CD14-positive monocyte (primary cell): ENCODE data around the gene RNF126. TPM values are rescaled to one million over a fixed set of nuclear protein-coding genes. Genes with fewer than 3 reads are reported as not detected.

Experiments used
- DNase-seq, 3 donors: peaks; one replicate each; pipeline ENCODE4 v3.0.0-alpha.2; 2011 to 2022
- H2AFZ ChIP-seq: 2 replicates; pipeline ENCODE4 v1.6.0; 2012; ENCODE audit warnings: mild to moderate bottlenecking, low read depth, low read length, inconsistent platforms; ENCODE audit not compliant: insufficient read depth, poor library complexity, severe bottlenecking
- H3K27ac ChIP-seq, 2 donors: 1 replicate in 1 of 2; 2 replicates in 1 of 2; pipeline ENCODE4 v1.5.1; 2012 to 2013; ENCODE audit warnings: low read length in 2 of 2, control low read depth in 1 of 2, inconsistent platforms in 1 of 2, low read depth in 1 of 2, mild to moderate bottlenecking in 1 of 2
- H3K27me3 ChIP-seq, 2 donors: one replicate each; pipeline versions ENCODE4 v1.6.0 to v1.6.1; 2011 to 2013; ENCODE audit warnings: low read length in 2 of 2; ENCODE audit not compliant: control insufficient read depth in 2 of 2, insufficient read depth in 2 of 2
- H3K36me3 ChIP-seq, 2 donors: replicated peaks in 1 of 2; 1 replicate in 1 of 2; 2 replicates in 1 of 2; pipeline versions ENCODE4 v1.5.1 to v1.6.1; 2012 to 2013; ENCODE audit warnings: low read length in 2 of 2, control low read depth in 1 of 2, inconsistent platforms in 1 of 2, mild to moderate bottlenecking in 1 of 2; ENCODE audit not compliant: insufficient read depth in 2 of 2, control insufficient read depth in 1 of 2
- H3K4me1 ChIP-seq, 2 donors: 1 replicate in 1 of 2; 2 replicates in 1 of 2; pipeline versions ENCODE4 v1.5.1 to v1.6.1; 2012 to 2013; ENCODE audit warnings: low read length in 2 of 2, control low read depth in 1 of 2, inconsistent platforms in 1 of 2, mild to moderate bottlenecking in 1 of 2, moderate library complexity in 1 of 2; ENCODE audit not compliant: insufficient read depth in 2 of 2, control insufficient read depth in 1 of 2
- H3K4me2 ChIP-seq: replicated peaks from 2 replicates; pipeline ENCODE3; 2012; ENCODE audit warnings: low read length, moderate library complexity, mild to moderate bottlenecking; ENCODE audit not compliant: poor library complexity, severe bottlenecking; ENCODE audit errors: extremely low read depth
- H3K4me3 ChIP-seq, 3 experiments: fragments of 200-600 bp in 1 of 3; sonication (generic) in 1 of 3; replicated peaks in 1 of 3; 1 replicate in 2 of 3; 2 replicates in 1 of 3; pipeline ENCODE4 v1.5.1; 2011 to 2013; ENCODE audit warnings: low read length in 3 of 3, mild to moderate bottlenecking in 3 of 3, control low read depth in 2 of 3, low read depth in 2 of 3, inconsistent platforms in 1 of 3, moderate library complexity in 1 of 3
- H3K79me2 ChIP-seq: 2 replicates; pipeline ENCODE4 v1.6.0; 2012; ENCODE audit warnings: mild to moderate bottlenecking, control low read depth, inconsistent platforms, low read length, moderate library complexity; ENCODE audit not compliant: insufficient read depth
- H3K9ac ChIP-seq: 2 replicates; pipeline ENCODE4 v1.6.0; 2017; ENCODE audit warnings: low read length, mild to moderate bottlenecking; ENCODE audit not compliant: insufficient read depth, poor library complexity, severe bottlenecking
- H3K9me3 ChIP-seq, 2 donors: replicated peaks in 1 of 2; 1 replicate in 1 of 2; 2 replicates in 1 of 2; pipeline versions ENCODE4 v1.5.1 to v1.6.1; 2012 to 2013; ENCODE audit warnings: low read length in 2 of 2, control low read depth in 1 of 2; ENCODE audit not compliant: control insufficient read depth in 1 of 2, insufficient read depth in 1 of 2
- H4K20me1 ChIP-seq: 2 replicates; pipeline ENCODE4 v1.6.0; 2012; ENCODE audit warnings: mild to moderate bottlenecking, low read length, control low read depth, moderate library complexity; ENCODE audit not compliant: insufficient read depth
- H3K27ac Mint-ChIP-seq, 7 donors: one replicate each; pipeline ENCODE4 v1.8.0; 2020; ENCODE audit warnings: mild to moderate bottlenecking in 7 of 7, mixed read lengths in 7 of 7, moderate library complexity in 6 of 7, inconsistent platforms in 2 of 7
- H3K27me3 Mint-ChIP-seq, 3 donors: one replicate each; pipeline ENCODE4 v1.8.0; 2021 to 2022; ENCODE audit warnings: low read depth in 3 of 3, mild to moderate bottlenecking in 3 of 3, mixed read lengths in 3 of 3, moderate library complexity in 3 of 3, inconsistent platforms in 1 of 3
- H3K36me3 Mint-ChIP-seq, 2 donors: one replicate each; pipeline ENCODE4 v1.8.0; 2020; ENCODE audit warnings: mixed read lengths in 2 of 2, inconsistent platforms in 1 of 2, mild to moderate bottlenecking in 1 of 2
- H3K4me1 Mint-ChIP-seq: one replicate; pipeline ENCODE4 v1.8.0; 2020; ENCODE audit warnings: mild to moderate bottlenecking, mixed read lengths
- H3K4me3 Mint-ChIP-seq, 2 donors: one replicate each; pipeline ENCODE4 v1.8.0; 2020; ENCODE audit warnings: mild to moderate bottlenecking in 2 of 2, mixed read lengths in 2 of 2, moderate library complexity in 1 of 2
- H3K9me3 Mint-ChIP-seq, 7 donors: one replicate each; pipeline ENCODE4 v1.8.0; 2020 to 2022; ENCODE audit warnings: mixed read lengths in 7 of 7, mild to moderate bottlenecking in 6 of 7, moderate library complexity in 6 of 7, inconsistent platforms in 2 of 7
- CTCF ChIP-seq: fragments of 200-600 bp; IDR thresholded peaks from one replicate; pipeline ENCODE4 v1.8.0; 2022; ENCODE audit warnings: antibody characterized with exemption, mild to moderate bottlenecking
- WGBS: methylation state at CpG from one replicate; pipeline ENCODE4 v1.1.5; 2013; ENCODE audit warnings: missing lambda C conversion rate; ENCODE audit not compliant: insufficient coverage; 5-methylcytosine and 5-hydroxymethylcytosine counted together
- intact Hi-C, 2 donors: fragments of 100-400 bp; cut with micrococcal nuclease; formaldehyde crosslinking; loops; one replicate each; pipeline versions ENCODE4 v1.15.0 to v1.15.1; 2023
- polyA plus RNA-seq, 3 donors: library from polyadenylated mRNA; depleted of rRNA in 1 of 3; unstranded in 2 of 3; stranded (reverse) in 1 of 3; fragments of 300-500 nt in 2 of 3; fragments of >200 nt in 1 of 3; fragmentation: Illumina TruSeq in 2 of 3; gene quantifications; 1 replicate in 2 of 3; 2 replicates in 1 of 3; pipeline ENCODE4 v1.2.3, GENCODE V29; 2012 to 2021

Gene RNF126
- polyA plus RNA-seq, 3 donors, result 29.1 to 51.6 (median 31.6) TPM

- H3K4me3 ChIP-seq, result peak overlapping the region in 1 of 3 experiments; percentile 34
- H3K36me3 ChIP-seq, result no peaks in the 10 kb centered on the region
- no peak for DNase-seq
- H3K27me3 Mint-ChIP-seq, result peaks cover 11 to 39% (median 13%) of the 10 kb centered on the region in 3 donors
- H3K4me1 ChIP-seq, result peaks cover 30 to 34% of the 10 kb centered on the region in 2 donors
- no peak overlapping the region for H3K9ac ChIP-seq
- H3K4me3 Mint-ChIP-seq, result no peak overlapping the region
- TF ChIP-seq CTCF, result no peak
- H4K20me1 ChIP-seq, result no peaks in the 10 kb centered on the region
- H3K9me3 ChIP-seq, result no peaks in the 10 kb centered on the region
- H3K4me2 ChIP-seq, result peak overlapping the region; percentile 47
- WGBS, result 88% methylated on average over 28 of the region's 30 CpGs
- peak overlapping the region; percentile 50 for H2AFZ ChIP-seq
- H3K9me3 Mint-ChIP-seq, result peaks cover 0 to 10% (median 3%) of the 10 kb centered on the region in 7 donors
- no peaks in the 10 kb centered on the region for H3K79me2 ChIP-seq
- H3K27me3 ChIP-seq, result peaks cover 0 to 17% of the 10 kb centered on the region in 2 donors
- H3K4me1 Mint-ChIP-seq, result peaks cover 17% of the 10 kb centered on the region
- peak overlapping the region in 3 of 7 donors; percentile 40 to 75 (median 71) for H3K27ac Mint-ChIP-seq
- intact Hi-C loops, result no loop called here
- H3K27ac ChIP-seq, result peak overlapping the region in 1 of 2 donors; percentile 73
- H3K36me3 Mint-ChIP-seq, result no peaks in the 10 kb centered on the region
Observed at GRCh38 chr19:608155-609003, 54.6 kb downstream of the RNF126 start.

GRCh38 chr19:607301-608154 lies 55.5 kb downstream of the RNF126 start:
- H2AFZ ChIP-seq, result no peak overlapping the region
- H3K27me3 ChIP-seq, result peaks cover 0 to 12% of the 10 kb centered on the region in 2 donors
- no peak overlapping the region for H3K27ac ChIP-seq
- TF ChIP-seq CTCF, result no peak
- 88% methylated on average over 30 of the region's 30 CpGs for WGBS
- Mint-ChIP-seq H3K4me3 (no peak overlapping the region), H3K27me3 (peaks cover 5 to 31% (median 8%) of the 10 kb centered on the region in 3 donors), H3K4me1 (peaks cover 18% of the 10 kb centered on the region), H3K27ac (no peak overlapping the region), H3K36me3 (no peaks in the 10 kb centered on the region), H3K9me3 (peaks cover 0 to 8% (median 3%) of the 10 kb centered on the region in 7 donors)
- H3K36me3 ChIP-seq, result no peaks in the 10 kb centered on the region
- H3K4me1 ChIP-seq, result peaks cover 30 to 34% of the 10 kb centered on the region in 2 donors
- no peak overlapping the region for H3K4me3 ChIP-seq
- no peak for DNase-seq
- intact Hi-C loops, result no loop called here
- H3K4me2 ChIP-seq, result no peak overlapping the region
- no peaks in the 10 kb centered on the region for H4K20me1 ChIP-seq
- no peak overlapping the region for H3K9ac ChIP-seq
- peaks cover 0 to under 1% of the 10 kb centered on the region in 2 donors for H3K9me3 ChIP-seq
- H3K79me2 ChIP-seq, result no peaks in the 10 kb centered on the region
